ENCODE results near the gene MB21D2.

GRCh38 chr3:192927016-192927415, 9.4 kb upstream of the MB21D2 start:
- TF ChIP-seq CTCF (conservative IDR thresholded peaks at IDR 0.05; ENCODE audit: low read length) (no peak), EZH2phosphoT487 (IDR thresholded peaks at IDR 0.05; ENCODE audit: borderline replicate concordance) (no peak)

Data from Loucy (cell line).